ENCODE measurements around the gene UBE2L3. TPM values are rescaled to one million over a fixed set of nuclear protein-coding genes. Genes with fewer than 3 reads are reported as not detected.

The UBE2L3 gene
- total RNA-seq, 2 experiments from 2014 or later = 18.7 TPM

DNA sequence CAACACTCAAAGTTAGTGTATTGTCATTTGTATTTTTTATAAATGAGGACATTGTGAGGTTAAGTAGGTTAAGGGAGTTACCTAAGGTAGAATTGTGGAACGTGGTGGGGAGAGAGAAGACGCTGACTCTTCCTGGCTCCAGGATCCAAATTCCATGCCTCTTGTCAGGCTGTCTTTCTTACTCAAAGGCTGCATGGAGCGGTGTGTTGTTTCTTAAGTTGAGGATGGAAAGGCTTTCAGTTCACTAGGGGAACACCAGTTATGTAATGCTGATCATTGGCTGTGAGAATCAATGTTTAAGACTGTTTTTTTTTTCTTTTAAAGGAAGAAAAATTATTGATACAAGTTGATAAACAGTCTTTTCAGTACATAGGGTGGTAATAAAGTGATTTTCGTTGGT, 2.9 kb downstream of the UBE2L3 start:
- Histone ChIP-seq H3K27me3 (ENCODE audit: control insufficient read depth in 1 of 2, insufficient read depth in 2 of 2, low read length in 2 of 2) (no peaks in the 10 kb centered on the region), H3K27ac (ENCODE audit: low read depth in 1 of 2, low read length in 2 of 2) (no peak overlapping the region), H3K4me1 (ENCODE audit: insufficient read depth, low read length) (peaks cover 68% of the 10 kb centered on the region), H3K9me3 (ENCODE audit: control insufficient read depth in 1 of 2, insufficient read depth in 1 of 2, low read length in 2 of 2) (no peaks in the 10 kb centered on the region), H3K4me3 (ENCODE audit: low read length) (no peak overlapping the region), H3K36me3 (ENCODE audit: insufficient read depth, low read length) (peaks cover 20% of the 10 kb centered on the region)
- peak overlapping the region; percentile 91 for H3K4me3 Mint-ChIP-seq
- H3K4me1 Mint-ChIP-seq (ENCODE audit: low read depth) = peaks cover 63% of the 10 kb centered on the region
- peak overlapping the region; percentile 93 for H3K27ac Mint-ChIP-seq
- H3K27me3 Mint-ChIP-seq = no peaks in the 10 kb centered on the region
- TF ChIP-seq, protein P1, sequence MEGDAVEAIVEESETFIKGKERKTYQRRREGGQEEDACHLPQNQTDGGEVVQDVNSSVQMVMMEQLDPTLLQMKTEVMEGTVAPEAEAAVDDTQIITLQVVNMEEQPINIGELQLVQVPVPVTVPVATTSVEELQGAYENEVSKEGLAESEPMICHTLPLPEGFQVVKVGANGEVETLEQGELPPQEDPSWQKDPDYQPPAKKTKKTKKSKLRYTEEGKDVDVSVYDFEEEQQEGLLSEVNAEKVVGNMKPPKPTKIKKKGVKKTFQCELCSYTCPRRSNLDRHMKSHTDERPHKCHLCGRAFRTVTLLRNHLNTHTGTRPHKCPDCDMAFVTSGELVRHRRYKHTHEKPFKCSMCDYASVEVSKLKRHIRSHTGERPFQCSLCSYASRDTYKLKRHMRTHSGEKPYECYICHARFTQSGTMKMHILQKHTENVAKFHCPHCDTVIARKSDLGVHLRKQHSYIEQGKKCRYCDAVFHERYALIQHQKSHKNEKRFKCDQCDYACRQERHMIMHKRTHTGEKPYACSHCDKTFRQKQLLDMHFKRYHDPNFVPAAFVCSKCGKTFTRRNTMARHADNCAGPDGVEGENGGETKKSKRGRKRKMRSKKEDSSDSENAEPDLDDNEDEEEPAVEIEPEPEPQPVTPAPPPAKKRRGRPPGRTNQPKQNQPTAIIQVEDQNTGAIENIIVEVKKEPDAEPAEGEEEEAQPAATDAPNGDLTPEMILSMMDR (IDR thresholded peaks at IDR 0.05) = no peak
- intact Hi-C loops (cut with DNase I, micrococcal nuclease) = loop anchor here in 1 of 2 experiments (5.0 kb wide), 1 partner anchor 47 kb away; no protein-coding TSS in a partner anchor
- POLR2A ChIA-PET = no interaction called here
- CTCF ChIA-PET = no interaction called here
- DNase-seq = no peak
- H3K36me3 Mint-ChIP-seq (ENCODE audit: low read depth) = peaks cover 22% of the 10 kb centered on the region
- no peak for ATAC-seq (ENCODE audit: poor library complexity)
- H3K9me3 Mint-ChIP-seq = no peaks in the 10 kb centered on the region

DNA sequence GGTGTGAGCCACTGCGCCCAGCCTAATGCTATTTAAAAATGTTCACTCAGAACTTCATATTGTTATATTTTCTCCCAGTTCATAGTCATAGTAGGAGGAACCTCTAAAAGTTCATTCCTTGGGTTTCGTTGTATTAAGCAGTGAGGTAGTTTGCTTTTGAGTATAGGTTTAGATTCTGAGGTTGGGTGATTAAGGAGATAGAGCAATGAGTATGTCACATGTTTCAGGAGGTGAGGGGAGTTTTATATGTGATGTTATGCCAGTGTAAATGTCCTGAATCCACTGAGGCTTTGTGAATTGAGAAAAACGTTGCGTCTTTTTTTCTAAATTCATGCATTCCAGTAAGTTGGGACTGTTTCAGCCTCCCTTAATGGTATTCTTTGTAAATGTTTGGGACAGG, 4.2 kb downstream of the UBE2L3 start:
- Histone ChIP-seq H3K4me1 (ENCODE audit: insufficient read depth, low read length) (peaks cover 74% of the 10 kb centered on the region), H3K27ac (ENCODE audit: low read depth in 1 of 2, low read length in 2 of 2) (no peak overlapping the region)
- intact Hi-C loops (cut with DNase I, micrococcal nuclease) = loop anchor here in 1 of 2 experiments (5.0 kb wide), 1 partner anchor 46 kb away; no protein-coding TSS in a partner anchor

GRCh38 chr22:21573293-21573734, 5.8 kb downstream of the UBE2L3 start:
- ChIA-PET CTCF (no interaction called here), POLR2A (no interaction called here)
- Mint-ChIP-seq H3K27me3 (no peaks in the 10 kb centered on the region), H3K9me3 (no peaks in the 10 kb centered on the region), H3K4me1 (ENCODE audit: low read depth) (peaks cover 76% of the 10 kb centered on the region), H3K36me3 (ENCODE audit: low read depth) (peaks cover 32% of the 10 kb centered on the region), H3K27ac (no peak overlapping the region), H3K4me3 (peak overlapping the region; percentile 31)
- no peak overlapping the region for H3K27ac ChIP-seq (ENCODE audit: low read depth in 1 of 2, low read length in 2 of 2)
- TF ChIP-seq, protein P1 (IDR thresholded peaks at IDR 0.05) = no peak
- H3K9me3 ChIP-seq (ENCODE audit: control insufficient read depth in 1 of 2, insufficient read depth in 1 of 2, low read length in 2 of 2) = no peaks in the 10 kb centered on the region
- peaks cover 22% of the 10 kb centered on the region for H3K36me3 ChIP-seq (ENCODE audit: insufficient read depth, low read length)
- H3K4me3 ChIP-seq (ENCODE audit: low read length) = no peak overlapping the region
- no peaks in the 10 kb centered on the region for H3K27me3 ChIP-seq (ENCODE audit: control insufficient read depth in 1 of 2, insufficient read depth in 2 of 2, low read length in 2 of 2)
- ATAC-seq (ENCODE audit: poor library complexity) (no peak), DNase-seq (no peak)
- intact Hi-C loops (cut with DNase I, micrococcal nuclease) = loop anchor here in 1 of 2 experiments (5.0 kb wide), 1 partner anchor 44 kb away; no protein-coding TSS in a partner anchor
- peaks cover 80% of the 10 kb centered on the region for H3K4me1 ChIP-seq (ENCODE audit: insufficient read depth, low read length)

More for the DNA sequence above, 4.2 kb downstream of the UBE2L3 start:
- peaks cover 20% of the 10 kb centered on the region for H3K36me3 ChIP-seq (ENCODE audit: insufficient read depth, low read length)
- ChIA-PET CTCF (no interaction called here), POLR2A (no interaction called here)
- Mint-ChIP-seq H3K36me3 (ENCODE audit: low read depth) (peaks cover 27% of the 10 kb centered on the region), H3K4me1 (ENCODE audit: low read depth) (peaks cover 67% of the 10 kb centered on the region), H3K27me3 (no peaks in the 10 kb centered on the region), H3K27ac (peak overlapping the region; percentile 0), H3K9me3 (no peaks in the 10 kb centered on the region), H3K4me3 (no peak overlapping the region)
- DNase-seq = no peak
- no peaks in the 10 kb centered on the region for H3K9me3 ChIP-seq (ENCODE audit: control insufficient read depth in 1 of 2, insufficient read depth in 1 of 2, low read length in 2 of 2)
- H3K4me3 ChIP-seq (ENCODE audit: low read length) = no peak overlapping the region
- H3K27me3 ChIP-seq (ENCODE audit: control insufficient read depth in 1 of 2, insufficient read depth in 2 of 2, low read length in 2 of 2) = no peaks in the 10 kb centered on the region
- ATAC-seq (ENCODE audit: poor library complexity) = no peak
- TF ChIP-seq, protein P1 (IDR thresholded peaks at IDR 0.05) = no peak

All from CD4-positive, alpha-beta T cell (primary cell).